K562 (cell line): ENCODE measurements around the gene DNAJC12. TPM values are rescaled to one million over a fixed set of nuclear protein-coding genes. Genes with fewer than 3 reads are reported as not detected.

Experiments used
- ATF1 ChIP-seq, 2 experiments: fragments of 450-650 bp in 1 of 2; IDR thresholded peaks; 2 replicates each; pipeline ENCODE4 v1.6.1; 2016; ENCODE audit warnings: missing compliant biosample characterization in 1 of 2, missing genetic modification characterization in 1 of 2
- E4F1 ChIP-seq: fragments of 250-450 bp; sonication (Bioruptor Pico); IDR thresholded peaks from 2 replicates; pipeline ENCODE4 v1.5.0; 2021; ENCODE audit warnings: mild to moderate bottlenecking, borderline replicate concordance
- EP300 ChIP-seq: IDR thresholded peaks from 2 replicates; pipeline ENCODE4 v1.6.1; 2012; ENCODE audit warnings: low read length, improper control_type of control experiment
- FOXA1 ChIP-seq: fragments of 450-650 bp; IDR thresholded peaks from 2 replicates; pipeline ENCODE4 v1.6.1; 2016; ENCODE audit warnings: mild to moderate bottlenecking, borderline replicate concordance
- FOXM1 ChIP-seq, 2 experiments: fragments of 450-650 bp in 1 of 2; sonication (generic) in 1 of 2; formaldehyde crosslinking in 1 of 2; IDR thresholded peaks; 2 replicates each; pipeline versions ENCODE4 v1.6.1 to v1.9.0; 2017 to 2022; ENCODE audit warnings: low read depth in 2 of 2, mild to moderate bottlenecking in 2 of 2, missing genetic modification reagents in 1 of 2, moderate library complexity in 1 of 2
- GATA2 ChIP-seq: sonication (generic); formaldehyde crosslinking; IDR thresholded peaks from 2 replicates; pipeline ENCODE4 v1.4.0; 2020; ENCODE audit warnings: mild to moderate bottlenecking, missing genetic modification reagents
- GTF2A2 ChIP-seq: IDR thresholded peaks from 2 replicates; pipeline ENCODE4 v1.6.1; 2016; ENCODE audit warnings: mild to moderate bottlenecking, missing genetic modification characterization, missing compliant biosample characterization
- HMG20A ChIP-seq: fragments of 450-650 bp; formaldehyde crosslinking; conservative IDR thresholded peaks from 2 replicates; pipeline ENCODE4 v1.4.0; 2020; ENCODE audit warnings: mild to moderate bottlenecking, mixed read lengths
- IRF2 ChIP-seq: sonication (generic); formaldehyde crosslinking; IDR thresholded peaks from 2 replicates; pipeline ENCODE4 v1.8.1; 2022; ENCODE audit warnings: mild to moderate bottlenecking, missing genetic modification reagents
- MTA2 ChIP-seq: fragments of 450-650 bp; IDR thresholded peaks from 2 replicates; pipeline ENCODE4 v1.6.1; 2016; ENCODE audit warnings: low read depth
- PRMT5 ChIP-seq: sonication (generic); formaldehyde crosslinking; IDR thresholded peaks from 2 replicates; pipeline ENCODE4 v1.5.0; 2020; ENCODE audit warnings: missing genetic modification reagents
- REST ChIP-seq, 2 experiments: fragments of 450-650 bp; formaldehyde crosslinking in 1 of 2; IDR thresholded peaks; 2 replicates each; pipeline versions ENCODE4 v1.4.0 to v1.6.1; 2014 to 2020; ENCODE audit warnings: mild to moderate bottlenecking in 2 of 2, borderline replicate concordance in 1 of 2, low read depth in 1 of 2
- SMARCA5 ChIP-seq: fragments of 450-650 bp; IDR thresholded peaks from 2 replicates; pipeline ENCODE4 v1.6.1; 2016
- SNAPC5 ChIP-seq: fragments of 250-450 bp; sonication (Bioruptor Pico); IDR thresholded peaks from 2 replicates; pipeline ENCODE4 v1.8.0; 2021; ENCODE audit warnings: moderate library complexity, mild to moderate bottlenecking, inconsistent platforms
- TEAD4 ChIP-seq, 2 experiments: sonication (generic) in 1 of 2; formaldehyde crosslinking in 1 of 2; IDR thresholded peaks; 2 replicates each; pipeline versions ENCODE4 v1.6.1 to v1.8.0; 2012 to 2022; ENCODE audit warnings: borderline replicate concordance in 1 of 2, inconsistent platforms in 1 of 2, low read length in 1 of 2, mild to moderate bottlenecking in 1 of 2, missing genetic modification reagents in 1 of 2
- TSC22D4 ChIP-seq: fragments of 450-650 bp; IDR thresholded peaks from 2 replicates; pipeline ENCODE4 v1.6.1; 2016; ENCODE audit warnings: missing genetic modification characterization, missing biosample characterization, control low read depth
- U2AF2 ChIP-seq: fragments of 200-400 bp; formaldehyde crosslinking; optimal IDR thresholded peaks from 2 replicates; pipeline ENCODE3; 2017; ENCODE audit warnings: low read depth, mild to moderate bottlenecking, low read length
- ZBTB7A ChIP-seq: IDR thresholded peaks from 2 replicates; pipeline ENCODE4 v1.6.1; 2011; ENCODE audit warnings: low read depth, mild to moderate bottlenecking, low read length, moderate library complexity, borderline replicate concordance; ENCODE audit not compliant: control insufficient read depth
- ZNF232 ChIP-seq: sonication (generic); formaldehyde crosslinking; IDR thresholded peaks from 2 replicates; pipeline ENCODE4 v1.8.0; 2022; ENCODE audit warnings: mild to moderate bottlenecking, missing genetic modification reagents
- polyA plus RNA-seq, 8 experiments: library from polyadenylated mRNA; depleted of rRNA in 4 of 8; stranded (reverse) in 5 of 8; unstranded in 3 of 8; fragments of >200 nt; fragmentation: Nextera tagmentation in 2 of 8; fragmentation: Illumina TruSeq in 1 of 8; extraction: Ambion mirVana in 2 of 8; extraction: Trizol in 1 of 8; gene quantifications; 2 replicates each; pipeline versions ENCODE4 v1.2.1 to v1.2.3, GENCODE V29; 2011 to 2014; ENCODE audit warnings: inconsistent platforms in 1 of 8, missing spikeins in 1 of 8
- total RNA-seq, 7 experiments: library from RNA; depleted of rRNA in 6 of 7; stranded (reverse); fragments of >200 nt in 6 of 7; fragmentation: Illumina TruSeq in 2 of 7; extraction: Trizol in 2 of 7; gene quantifications; 2 replicates each; pipeline versions ENCODE4 v1.2.1 to v1.2.3, GENCODE V29; 2011 to 2021; ENCODE audit warnings: low replicate concordance in 1 of 7

The DNAJC12 gene
- total and polyA plus RNA-seq, 9 of the 15 experiments (the other 6 are each of a cell fraction or from before 2014, with no cell fraction given) = 7.4 to 95.9 (median 68.5) TPM

- no peak for TF ChIP-seq SNAPC5 (CRISPR knock-in tag)
- no peak for TF ChIP-seq IRF2
- no peak for TF ChIP-seq FOXA1
- no peak for TF ChIP-seq EP300
- TF ChIP-seq TEAD4 (IDR thresholded peaks at IDR 0.05; ENCODE audit: low read length) = peak; percentile 88
- no peak for TF ChIP-seq TEAD4 (CRISPR knock-in tag; IDR thresholded peaks at IDR 0.05; ENCODE audit: borderline replicate concordance)
- no peak for TF ChIP-seq GTF2A2 (tag)
- TF ChIP-seq ATF1 (CRISPR knock-in tag; IDR thresholded peaks at IDR 0.05) = no peak
- peak; percentile 25; the same call in 1 of the 2 replicates for TF ChIP-seq ATF1 (tag; IDR thresholded peaks at IDR 0.05)
- peak; percentile 52 for TF ChIP-seq MTA2
- TF ChIP-seq PRMT5 (CRISPR knock-in tag) = no peak
- TF ChIP-seq HMG20A (CRISPR knock-in tag) = no peak
- no peak for TF ChIP-seq SMARCA5
- TF ChIP-seq E4F1 = no peak
- no peak for TF ChIP-seq TSC22D4
- TF ChIP-seq GATA2 (CRISPR knock-in tag) = 0 out of 2 replicates have a peak, but pooled peaks have one; percentile 32
- no peak for TF ChIP-seq U2AF2
- TF ChIP-seq ZNF232 (CRISPR knock-in tag) = no peak
- peak; percentile 26; the same call in 1 of the 2 replicates for TF ChIP-seq REST (IDR thresholded peaks at IDR 0.05; ENCODE audit: borderline replicate concordance)
- no peak for TF ChIP-seq REST (CRISPR knock-in tag; IDR thresholded peaks at IDR 0.05; ENCODE audit: low read depth)
- peak; percentile 57 for TF ChIP-seq FOXM1 (IDR thresholded peaks at IDR 0.05; ENCODE audit: low read depth)
- no peak for TF ChIP-seq FOXM1 (CRISPR knock-in tag; IDR thresholded peaks at IDR 0.05; ENCODE audit: low read depth)
- no peak for TF ChIP-seq ZBTB7A
Measured at GRCh38 chr10:67853512-67853911, 15.5 kb upstream of the DNAJC12 start (continued).
